HUES48 (cell line): ENCODE results near the gene MRPL10.
"Not testable (repeated sequence)": the region's sequence is repeated elsewhere in the genome, so short reads cannot be mapped to it uniquely, and the experiment has no call there.

Experiments
- H3K27ac ChIP-seq: one replicate; pipeline ENCODE4 v1.7.0; 2013; ENCODE audit warnings: low read depth, low read length, inconsistent platforms
- H3K27me3 ChIP-seq: 2 replicates; pipeline ENCODE4 v1.6.1; 2013; ENCODE audit warnings: mild to moderate bottlenecking, low read length; ENCODE audit not compliant: control insufficient read depth, insufficient read depth
- H3K36me3 ChIP-seq: 2 replicates; pipeline ENCODE4 v1.6.1; 2013; ENCODE audit warnings: low read length; ENCODE audit not compliant: control insufficient read depth, insufficient read depth
- H3K4me1 ChIP-seq: 2 replicates; pipeline ENCODE4 v1.6.1; 2013; ENCODE audit warnings: mild to moderate bottlenecking, low read length; ENCODE audit not compliant: control insufficient read depth, insufficient read depth
- H3K4me3 ChIP-seq: 2 replicates; pipeline ENCODE4 v1.5.1; 2013; ENCODE audit warnings: mild to moderate bottlenecking, low read depth, low read length
- H3K9ac ChIP-seq: 2 replicates; pipeline ENCODE4 v1.6.1; 2013; ENCODE audit warnings: mild to moderate bottlenecking, low read depth, low read length, moderate library complexity
- H3K9me3 ChIP-seq: 2 replicates; pipeline ENCODE4 v1.6.1; 2013; ENCODE audit warnings: low read length; ENCODE audit not compliant: control insufficient read depth, insufficient read depth

The MRPL10 gene

DNA sequence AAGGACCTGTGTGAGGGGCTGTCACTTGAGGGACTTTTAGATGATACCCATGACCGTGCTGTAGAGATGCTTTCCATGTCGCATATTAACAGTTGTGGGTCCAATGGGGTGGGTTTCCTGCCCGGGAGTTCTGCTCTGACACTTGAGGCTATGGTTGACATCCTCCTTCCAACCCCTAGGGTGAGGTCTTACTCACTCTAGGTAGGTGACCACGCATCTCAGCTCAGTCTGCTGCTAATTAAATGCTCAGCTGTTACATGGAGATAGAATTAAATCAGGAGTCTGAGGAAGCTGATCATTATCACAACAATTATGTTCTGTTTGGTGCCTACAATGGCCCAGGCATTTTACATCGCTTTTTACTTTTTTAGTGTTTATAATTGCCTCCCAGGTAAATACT lies 49.9 kb downstream of the MRPL10 start:
- H3K9ac ChIP-seq: no peak overlapping the region
- H3K27ac ChIP-seq: no peak overlapping the region
- H3K9me3 ChIP-seq: no peaks in the 10 kb centered on the region
- no peak overlapping the region for H3K4me3 ChIP-seq
- no peaks in the 10 kb centered on the region for H3K4me1 ChIP-seq
- peaks cover 22% of the 10 kb centered on the region for H3K27me3 ChIP-seq
- H3K36me3 ChIP-seq: no peaks in the 10 kb centered on the region

DNA sequence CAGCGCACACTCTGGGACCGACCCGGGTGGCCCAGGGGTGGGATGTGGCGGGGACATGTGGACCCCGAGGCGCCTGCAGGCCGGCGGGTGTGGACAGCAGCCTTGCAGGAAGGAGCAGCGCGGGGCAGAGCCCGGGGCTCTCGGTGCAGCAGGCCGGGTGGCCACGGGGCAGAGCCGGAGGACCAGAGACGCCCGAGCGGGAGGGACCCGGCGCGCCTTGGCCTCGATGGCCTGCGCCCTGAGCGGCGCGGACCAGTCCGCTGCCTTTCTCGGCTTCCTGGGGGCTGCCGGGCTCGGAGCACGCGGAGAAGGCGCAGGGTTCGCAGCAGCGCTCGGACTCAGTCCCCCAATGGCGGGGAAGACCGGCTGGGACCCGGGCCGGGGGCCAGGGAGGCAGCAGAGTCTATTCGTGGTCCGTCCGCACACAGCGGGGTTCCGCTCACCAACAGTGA lies 53.1 kb downstream of the MRPL10 start:
- Histone ChIP-seq H3K9me3 (no peaks in the 10 kb centered on the region), H3K4me3 (no peak overlapping the region; the same call in 1 of the 2 replicates), H3K27ac (no peak overlapping the region), H3K36me3 (no peaks in the 10 kb centered on the region), H3K9ac (no peak overlapping the region), H3K4me1 (no peaks in the 10 kb centered on the region), H3K27me3 (peaks cover 40% of the 10 kb centered on the region)

DNA sequence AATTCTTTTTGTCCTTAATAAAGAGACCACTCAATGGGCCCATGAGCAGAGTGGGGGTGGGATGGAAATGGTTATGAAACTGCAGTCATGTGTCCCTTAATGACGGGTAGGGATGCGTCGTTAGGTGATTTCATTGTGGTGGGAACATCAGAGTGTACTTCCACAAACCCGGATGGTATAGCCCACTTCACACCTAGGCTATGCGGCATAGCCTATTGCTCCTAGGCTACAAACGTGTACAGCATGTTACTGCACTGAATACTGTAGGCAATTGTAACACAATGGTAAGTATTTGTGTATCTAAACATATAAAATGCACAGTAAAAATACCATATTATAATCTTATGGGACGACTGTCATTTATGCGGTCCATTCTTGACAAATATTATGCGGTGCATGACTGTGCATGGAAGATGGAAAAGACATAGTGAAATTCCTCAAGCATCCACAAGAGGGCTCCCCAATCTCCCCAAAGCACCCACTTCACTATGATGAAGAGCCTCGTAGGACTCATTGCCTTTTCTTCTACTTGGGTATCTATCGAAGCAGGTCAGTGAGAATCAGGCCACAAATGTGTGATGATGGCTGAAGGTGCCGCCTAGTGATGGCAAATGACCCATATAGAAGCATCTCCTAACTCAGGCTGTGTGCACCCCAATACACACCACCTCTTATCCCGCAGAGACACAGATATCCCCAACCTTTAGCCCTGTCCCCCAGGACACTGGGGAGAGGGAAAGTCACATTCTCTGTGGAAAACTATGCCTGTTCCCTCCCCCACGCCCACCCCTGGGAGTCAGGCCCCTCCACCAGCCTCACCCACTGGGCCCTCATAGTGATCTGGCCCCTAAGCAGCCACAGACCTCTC lies 54.8 kb downstream of the MRPL10 start:
- peaks cover 42% of the 10 kb centered on the region for H3K27me3 ChIP-seq

DNA sequence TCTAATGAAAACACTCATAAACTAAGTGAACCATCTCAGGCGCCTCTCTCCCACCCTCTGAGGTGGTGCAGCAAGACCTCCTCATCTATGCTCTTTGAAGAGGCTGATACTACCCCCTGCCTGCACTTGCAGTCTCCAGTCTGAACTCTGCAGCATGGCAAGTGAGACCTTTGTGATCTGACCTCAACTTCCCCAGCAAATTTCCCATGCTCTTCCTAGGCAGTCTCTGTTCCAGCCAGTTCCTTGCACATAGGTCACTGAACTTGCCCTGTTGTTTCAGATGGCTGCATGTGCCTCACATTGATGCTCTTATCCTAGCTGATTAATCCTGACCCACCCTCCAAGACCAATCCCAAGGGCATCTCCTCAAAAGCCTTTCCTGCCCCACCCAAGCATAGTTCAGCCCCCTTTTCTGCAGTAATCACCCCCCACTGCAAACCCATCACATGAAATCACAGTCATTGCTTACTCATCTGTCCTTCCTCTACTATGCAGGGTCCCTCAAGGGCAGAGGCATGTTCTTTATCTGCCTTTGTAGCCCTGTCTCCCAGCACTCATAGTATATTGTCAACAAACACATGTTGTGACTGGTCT lies 56.3 kb downstream of the MRPL10 start:
- Histone ChIP-seq H3K36me3 (no peaks in the 10 kb centered on the region), H3K4me1 (no peaks in the 10 kb centered on the region), H3K9me3 (no peaks in the 10 kb centered on the region), H3K4me3 (no peak overlapping the region), H3K27me3 (peaks cover 42% of the 10 kb centered on the region), H3K27ac (no peak overlapping the region), H3K9ac (no peak overlapping the region)

More for the DNA sequence above, 54.8 kb downstream of the MRPL10 start:
- Histone ChIP-seq H3K4me3 (no peak overlapping the region), H3K4me1 (no peaks in the 10 kb centered on the region), H3K27ac (no peak overlapping the region), H3K36me3 (no peaks in the 10 kb centered on the region), H3K9ac (no peak overlapping the region), H3K9me3 (no peaks in the 10 kb centered on the region)

DNA sequence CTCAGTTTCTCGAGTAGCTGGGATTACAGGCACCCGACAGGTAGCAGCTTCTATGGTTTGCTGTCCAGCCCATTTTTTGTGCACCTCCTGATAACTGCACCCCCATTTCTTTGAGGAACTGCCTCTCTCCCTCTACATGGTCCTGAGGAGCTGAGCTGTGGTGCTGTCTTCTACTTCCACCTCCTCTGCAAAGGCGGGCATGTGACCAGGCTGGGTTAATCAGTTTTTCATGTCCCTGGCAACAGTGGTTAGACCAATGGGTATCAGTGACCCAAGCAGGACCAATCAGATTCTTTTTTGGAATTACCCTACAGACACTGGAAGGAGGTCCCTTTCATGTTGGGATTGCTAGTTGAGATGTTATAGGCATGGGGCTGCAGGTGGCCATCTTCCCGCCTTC lies 57.0 kb downstream of the MRPL10 start:
- no peaks in the 10 kb centered on the region for H3K4me1 ChIP-seq
- H3K36me3 ChIP-seq: no peaks in the 10 kb centered on the region
- no peaks in the 10 kb centered on the region for H3K9me3 ChIP-seq
- H3K27me3 ChIP-seq: peaks cover 42% of the 10 kb centered on the region
- no peak overlapping the region for H3K27ac ChIP-seq
- no peak overlapping the region for H3K4me3 ChIP-seq
- H3K9ac ChIP-seq: no peak overlapping the region

DNA sequence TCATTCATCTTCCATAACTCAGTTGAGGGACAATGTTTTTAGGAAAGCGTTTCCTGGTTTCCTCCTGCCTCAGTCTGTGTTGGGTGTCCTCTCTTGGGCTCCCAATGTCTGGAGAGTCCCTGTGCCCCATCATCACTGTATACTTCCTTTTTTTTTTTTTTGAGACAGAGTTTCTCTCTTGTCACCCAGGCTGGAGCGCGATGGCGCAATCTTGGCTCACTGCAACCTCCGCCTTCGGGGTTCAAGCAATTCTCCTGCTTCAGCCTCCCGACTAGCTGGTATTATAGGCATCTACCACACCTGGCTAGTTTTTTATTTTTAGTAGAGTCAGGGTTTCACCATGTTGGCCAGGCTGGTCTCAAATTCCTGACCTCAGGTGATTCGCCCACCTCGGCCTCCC lies 57.7 kb downstream of the MRPL10 start:
- not testable (repeated sequence) for H3K4me1 ChIP-seq, H3K36me3 ChIP-seq, H3K27ac ChIP-seq, H3K9me3 ChIP-seq, H3K4me3 ChIP-seq, H3K9ac ChIP-seq
- H3K27me3 ChIP-seq: peaks cover 41% of the 10 kb centered on the region
